ENCODE results near the gene KCTD16.

Gene KCTD16

DNA sequence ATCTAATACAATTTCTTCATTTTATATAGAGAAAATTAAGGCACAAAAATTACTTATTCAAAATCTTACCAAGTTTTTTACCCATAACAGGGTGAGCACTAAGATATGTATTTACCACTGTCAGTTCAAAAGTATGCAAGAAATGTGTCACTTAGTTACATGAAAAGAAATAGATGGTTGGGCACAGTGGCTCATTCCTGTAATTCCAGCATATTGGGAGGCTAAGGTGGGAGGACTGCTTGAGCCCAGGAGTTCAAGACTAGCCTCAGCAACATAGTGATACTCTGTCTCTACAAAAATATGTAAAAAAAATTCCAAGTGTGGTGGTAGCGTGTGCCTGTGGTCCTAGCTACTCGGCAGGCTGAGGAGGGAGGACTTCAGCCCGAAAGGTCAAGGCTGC, 19.6 kb upstream of the KCTD16 start:
- Histone ChIP-seq H3K36me3 (no peaks in the 10 kb centered on the region), H3K9me3 (no peaks in the 10 kb centered on the region), H3K4me3 (ENCODE audit: low read depth, low read length) (no peak overlapping the region), H3K27me3 (no peaks in the 10 kb centered on the region), H3K4me1 (no peaks in the 10 kb centered on the region)
- no peak for TF ChIP-seq CTCF (IDR thresholded peaks at IDR 0.05; ENCODE audit: low read depth, low read length)
- no peak for DNase-seq

DNA sequence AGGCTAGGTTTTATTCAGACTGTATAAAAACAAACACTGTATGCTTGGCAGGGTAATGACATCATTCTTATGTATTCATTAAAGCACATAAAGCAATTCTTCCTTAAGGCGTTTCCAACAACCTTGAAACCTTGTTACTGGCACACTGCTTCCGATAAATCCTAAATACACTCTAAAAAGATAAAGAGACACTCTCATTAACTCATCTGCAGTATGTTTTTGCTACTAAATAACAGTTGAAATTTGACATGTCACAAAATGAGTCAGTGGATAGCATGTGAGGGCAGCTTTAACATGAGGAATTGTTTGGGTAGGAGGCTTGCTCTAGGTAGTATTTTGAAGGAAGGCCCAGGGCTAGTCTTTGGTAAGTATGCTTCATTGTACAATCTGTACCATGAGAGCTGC, 13.9 kb upstream of the KCTD16 start:
- peaks cover 9% of the 10 kb centered on the region for H3K36me3 ChIP-seq
- no peak overlapping the region for H3K4me3 ChIP-seq (ENCODE audit: low read depth, low read length)
- DNase-seq: no peak
- H3K27me3 ChIP-seq: no peaks in the 10 kb centered on the region
- H3K4me1 ChIP-seq: no peaks in the 10 kb centered on the region
- no peaks in the 10 kb centered on the region for H3K9me3 ChIP-seq
- TF ChIP-seq CTCF (IDR thresholded peaks at IDR 0.05; ENCODE audit: low read depth, low read length): no peak

DNA sequence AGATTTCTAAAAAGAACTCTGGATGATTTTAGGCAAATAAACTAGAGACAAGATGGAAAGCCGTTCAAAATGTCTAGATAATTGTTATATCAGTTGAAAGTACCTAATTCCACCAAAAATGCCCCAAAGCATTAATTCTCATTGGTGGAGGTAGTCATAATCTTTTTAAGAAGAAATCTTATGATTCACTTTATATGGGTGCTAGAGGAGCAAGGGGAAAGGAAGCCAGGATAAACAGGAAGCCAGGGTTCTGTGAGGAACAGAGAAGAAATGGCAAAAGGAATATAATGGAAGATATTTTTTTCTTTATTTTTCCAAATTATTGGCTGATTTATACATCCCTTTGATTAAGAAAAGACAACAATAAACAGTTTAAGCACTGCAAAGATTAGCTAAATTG, 8.0 kb upstream of the KCTD16 start:
- no peak for DNase-seq
- Histone ChIP-seq H3K9me3 (no peaks in the 10 kb centered on the region), H3K4me1 (no peaks in the 10 kb centered on the region), H3K27me3 (no peaks in the 10 kb centered on the region), H3K4me3 (ENCODE audit: low read depth, low read length) (no peak overlapping the region), H3K36me3 (peaks cover 35% of the 10 kb centered on the region)
- TF ChIP-seq CTCF (IDR thresholded peaks at IDR 0.05; ENCODE audit: low read depth, low read length): no peak

DNA sequence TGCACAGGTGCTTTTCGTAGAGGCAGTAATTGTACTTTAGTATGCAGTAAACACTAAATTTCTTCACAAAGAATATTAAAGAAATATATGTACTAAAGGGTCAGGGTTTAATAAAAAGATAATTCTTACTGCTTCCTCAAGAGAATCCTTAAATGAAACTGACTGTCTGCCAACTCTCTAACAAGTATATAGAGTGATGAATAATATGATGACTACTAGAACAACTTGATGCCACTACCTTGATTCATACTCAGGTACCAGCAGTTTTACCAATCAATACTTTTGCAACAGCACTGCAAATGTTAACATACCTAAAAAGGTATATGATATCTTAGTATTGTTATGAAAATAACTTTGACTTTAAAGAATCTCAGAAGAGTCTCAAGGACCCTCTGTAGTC, 4.0 kb upstream of the KCTD16 start:
- no peaks in the 10 kb centered on the region for H3K9me3 ChIP-seq
- H3K27me3 ChIP-seq: no peaks in the 10 kb centered on the region
- no peak overlapping the region for H3K4me3 ChIP-seq (ENCODE audit: low read depth, low read length)
- TF ChIP-seq CTCF (IDR thresholded peaks at IDR 0.05; ENCODE audit: low read depth, low read length): no peak
- H3K36me3 ChIP-seq: peaks cover 27% of the 10 kb centered on the region
- no peak for DNase-seq
- no peaks in the 10 kb centered on the region for H3K4me1 ChIP-seq

DNA sequence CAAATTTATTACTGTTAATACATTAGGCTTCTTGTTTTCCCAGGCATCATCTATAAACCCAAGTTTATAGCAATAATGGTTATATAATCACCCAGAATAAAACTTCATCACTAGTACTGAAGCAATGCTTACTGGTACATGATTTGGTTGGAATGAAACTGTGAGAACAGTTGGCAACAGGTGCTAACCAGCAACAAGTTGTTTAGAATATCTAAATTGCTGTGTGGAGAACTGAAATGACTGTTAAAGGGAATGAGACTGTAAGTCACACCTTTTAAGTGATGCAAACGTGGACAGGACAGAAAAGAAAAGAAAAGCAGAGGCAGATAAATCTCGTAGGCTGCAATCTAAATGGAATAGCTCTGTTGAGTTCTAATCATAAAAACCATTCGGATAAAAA, 2.7 kb upstream of the KCTD16 start:
- Histone ChIP-seq H3K9me3 (no peaks in the 10 kb centered on the region), H3K4me1 (no peaks in the 10 kb centered on the region), H3K36me3 (peaks cover 17% of the 10 kb centered on the region), H3K27me3 (no peaks in the 10 kb centered on the region), H3K4me3 (ENCODE audit: low read depth, low read length) (no peak overlapping the region)
- DNase-seq: no peak
- TF ChIP-seq CTCF (IDR thresholded peaks at IDR 0.05; ENCODE audit: low read depth, low read length): no peak

DNA sequence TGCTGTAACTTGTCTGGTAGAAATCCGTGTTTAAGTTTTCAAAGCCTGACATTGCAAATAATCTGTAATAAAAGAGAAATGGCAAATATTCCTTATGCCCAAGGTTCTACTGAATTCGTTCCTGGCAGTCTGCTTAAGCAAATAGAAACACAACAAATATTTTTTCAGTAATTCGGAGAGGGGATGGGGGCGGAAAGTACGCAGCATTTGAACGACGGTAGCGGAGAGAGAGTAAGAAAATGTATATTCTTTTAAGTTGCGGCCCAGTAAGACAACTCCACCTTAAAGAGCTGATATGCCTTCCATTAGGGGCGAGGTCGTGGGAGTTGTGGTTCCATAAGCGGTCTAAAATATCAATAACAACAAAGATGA, 783 bp upstream of the KCTD16 start:
- TF ChIP-seq CTCF (IDR thresholded peaks at IDR 0.05; ENCODE audit: low read depth, low read length): no peak
- H3K4me1 ChIP-seq: no peaks in the 10 kb centered on the region
- H3K27me3 ChIP-seq: no peaks in the 10 kb centered on the region
- peaks cover 6% of the 10 kb centered on the region for H3K36me3 ChIP-seq
- peak overlapping the region; percentile 93 for H3K4me3 ChIP-seq (ENCODE audit: low read depth, low read length)
- H3K9me3 ChIP-seq: no peaks in the 10 kb centered on the region
- no peak for DNase-seq
